ENCODE data around the gene CHRM2.
A peak's percentile ranks its signal among the peaks of the same experiment; 100 is the strongest.

CHRM2 gene

GRCh38 chr7:136964347-136964746, 95.9 kb downstream of the CHRM2 start:
- no peak for DNase-seq

- no peak for DNase-seq
Measured at GRCh38 chr7:136966825-136967224, 98.4 kb downstream of the CHRM2 start.

- DNase-seq, result no peak
Measured at GRCh38 chr7:136969761-136970160, 101.3 kb downstream of the CHRM2 start.

- no peak for DNase-seq
Measured at GRCh38 chr7:136971776-136972175, 103.3 kb downstream of the CHRM2 start.

GRCh38 chr7:136976504-136977251, 108.2 kb downstream of the CHRM2 start:
- no peak for DNase-seq

- no peak for DNase-seq
Measured at GRCh38 chr7:136993377-136993776, 124.9 kb downstream of the CHRM2 start.

GRCh38 chr7:136997735-136998134, 129.3 kb downstream of the CHRM2 start:
- no peak for DNase-seq

- DNase-seq, result no peak
Measured at GRCh38 chr7:136998495-136998894, 130.0 kb downstream of the CHRM2 start.

- no peak for DNase-seq
Measured at GRCh38 chr7:137000621-137001020, 132.2 kb downstream of the CHRM2 start.

GRCh38 chr7:137001041-137001440, 132.6 kb downstream of the CHRM2 start:
- DNase-seq, result no peak

GRCh38 chr7:137001478-137001877, 133.0 kb downstream of the CHRM2 start:
- no peak for DNase-seq

- DNase-seq, result peak; percentile 23
Measured at GRCh38 chr7:137003086-137003485, 134.6 kb downstream of the CHRM2 start.

- DNase-seq, result no peak
Measured at GRCh38 chr7:137003566-137003965, 135.1 kb downstream of the CHRM2 start.

GRCh38 chr7:137005873-137006272, 137.4 kb downstream of the CHRM2 start:
- DNase-seq, result no peak

GRCh38 chr7:137006293-137006692, 137.8 kb downstream of the CHRM2 start:
- DNase-seq, result peak; percentile 9

GRCh38 chr7:137007001-137007694, 138.7 kb downstream of the CHRM2 start:
- DNase-seq, result no peak

GRCh38 chr7:137009404-137009803, 141.0 kb downstream of the CHRM2 start:
- no peak for DNase-seq

- no peak for DNase-seq
Measured at GRCh38 chr7:137015015-137015414, 146.6 kb downstream of the CHRM2 start.

- DNase-seq, result no peak
Measured at GRCh38 chr7:137017221-137017620, 148.8 kb downstream of the CHRM2 start.

- DNase-seq, result no peak
Measured at GRCh38 chr7:137018468-137018867, 150.0 kb downstream of the CHRM2 start.

GRCh38 chr7:137020351-137020750, 151.9 kb downstream of the CHRM2 start:
- no peak for DNase-seq

- DNase-seq, result peak; percentile 21
Measured at GRCh38 chr7:137025469-137026175, 157.2 kb downstream of the CHRM2 start.

GRCh38 chr7:137026176-137026500, 157.7 kb downstream of the CHRM2 start:
- no peak for DNase-seq

- peak; percentile 2 for DNase-seq
Measured at GRCh38 chr7:137032436-137032835, 164.0 kb downstream of the CHRM2 start.
